DMS79 treated with DMSO at 0.1 percent for 48 hours (cell line): Measurements from ENCODE around the gene CASP9.
"Not testable (repeated sequence)": the region's sequence is repeated elsewhere in the genome, so short reads cannot be mapped to it uniquely, and the experiment has no call there.

Experiments
- DNase-seq: peaks from one replicate; lab custom pipeline; 2025; lab: John Stamatoyannopoulos, UW

CASP9 gene

GRCh38 chr1:15469361-15469760 is 54.7 kb downstream of the CASP9 start:
- DNase-seq = no peak

GRCh38 chr1:15468145-15468544 is 55.9 kb downstream of the CASP9 start:
- DNase-seq = no peak

GRCh38 chr1:15466955-15467625 is 56.9 kb downstream of the CASP9 start:
- DNase-seq = not testable (repeated sequence)

- DNase-seq = no peak
Measured at GRCh38 chr1:15465674-15466073, 58.3 kb downstream of the CASP9 start.

GRCh38 chr1:15463926-15464322 is 60.1 kb downstream of the CASP9 start:
- DNase-seq = not testable (repeated sequence)

GRCh38 chr1:15463064-15463800 is 60.8 kb downstream of the CASP9 start:
- DNase-seq = peak; percentile 53

GRCh38 chr1:15460708-15461095 is 63.3 kb downstream of the CASP9 start:
- DNase-seq = no peak

- DNase-seq = no peak
Measured at GRCh38 chr1:15459771-15460707, 64.0 kb downstream of the CASP9 start.

- DNase-seq = not testable (repeated sequence)
Measured at GRCh38 chr1:15458388-15458787, 65.6 kb downstream of the CASP9 start.

- DNase-seq = no peak
Measured at GRCh38 chr1:15457585-15457984, 66.4 kb downstream of the CASP9 start.

- DNase-seq = no peak
Measured at GRCh38 chr1:15456313-15456954, 67.6 kb downstream of the CASP9 start, which contains the start of gene CELA2A. Gene CELA2A, plus strand, starts transcription at chr1:15456732. Its CDS starts 22 bp downstream, at chr1:15456754.

- DNase-seq = no peak
Measured at GRCh38 chr1:15455522-15455921, 68.5 kb downstream of the CASP9 start.

- DNase-seq = no peak
Measured at GRCh38 chr1:15454256-15454655, 69.8 kb downstream of the CASP9 start.

- no peak for DNase-seq
Measured at GRCh38 chr1:15453734-15454133, 70.3 kb downstream of the CASP9 start.

GRCh38 chr1:15452866-15453571 is 71.0 kb downstream of the CASP9 start:
- no peak for DNase-seq

- no peak for DNase-seq
Measured at GRCh38 chr1:15452216-15452615, 71.8 kb downstream of the CASP9 start.

GRCh38 chr1:15451014-15451722 is 72.8 kb downstream of the CASP9 start:
- DNase-seq = no peak

GRCh38 chr1:15449567-15449966 is 74.4 kb downstream of the CASP9 start:
- DNase-seq = no peak

- DNase-seq = no peak
Measured at GRCh38 chr1:15448877-15449462, 75.0 kb downstream of the CASP9 start.

- no peak for DNase-seq
Measured at GRCh38 chr1:15446212-15446611, 77.8 kb downstream of the CASP9 start.
